Ishikawa (cell line): Measurements from ENCODE around the gene ZNF492.

ENCODE experiments used
- FOXM1 ChIP-seq: IDR thresholded peaks from 2 replicates; pipeline ENCODE4 v1.6.1; 2012; ENCODE audit warnings: low read depth, borderline replicate concordance
- RAD21 ChIP-seq: IDR thresholded peaks from 2 replicates; pipeline ENCODE4 v1.6.1; 2012; ENCODE audit warnings: low read depth
- YY1 ChIP-seq: IDR thresholded peaks from 2 replicates; pipeline ENCODE4 v1.6.1; 2012; ENCODE audit warnings: low read depth

- TF ChIP-seq YY1 (no peak), FOXM1 (no peak), RAD21 (no peak)
Observed at GRCh38 chr19:22623841-22624221, 10.3 kb upstream of the ZNF492 start.
